HG03280 (cell line): ENCODE measurements around the gene ZNF625.
"Not testable (repeated sequence)": the region's sequence is repeated elsewhere in the genome, so short reads cannot be mapped to it uniquely, and the experiment has no call there.

Source experiments
- ATAC-seq: cut with Tn5 transposase; IDR thresholded peaks from one replicate; pipeline ENCODE4 v1.9.1; 2021; ENCODE audit warnings: mild to moderate bottlenecking, moderate library complexity; ENCODE audit not compliant: unreplicated experiment

ZNF625 gene

GRCh38 chr19:12139269-12139668, 17.3 kb downstream of the ZNF625 start:
- ATAC-seq, result no peak

GRCh38 chr19:12137221-12137940, 19.2 kb downstream of the ZNF625 start:
- no peak for ATAC-seq

GRCh38 chr19:12133069-12133468, 23.5 kb downstream of the ZNF625 start:
- ATAC-seq, result no peak

- ATAC-seq, result no peak
These were observed 29.8 kb downstream of the ZNF625 start for GRCh38 chr19:12126707-12127106.

- ATAC-seq, result no peak
These were observed 39.1 kb downstream of the ZNF625 start for GRCh38 chr19:12117201-12117970.

GRCh38 chr19:12113121-12113520, 43.4 kb downstream of the ZNF625 start:
- ATAC-seq, result no peak

- ATAC-seq, result no peak
These were observed 43.8 kb downstream of the ZNF625 start for GRCh38 chr19:12112701-12113100.

- ATAC-seq, result no peak
These were observed 44.4 kb downstream of the ZNF625 start for GRCh38 chr19:12111943-12112637.

GRCh38 chr19:12111176-12111575, 45.4 kb downstream of the ZNF625 start:
- ATAC-seq, result no peak

- not testable (repeated sequence) for ATAC-seq
These were observed 52.6 kb downstream of the ZNF625 start for GRCh38 chr19:12103909-12104308.

GRCh38 chr19:12098040-12098439, 58.5 kb downstream of the ZNF625 start:
- ATAC-seq, result no peak

GRCh38 chr19:12095111-12095790, 61.3 kb downstream of the ZNF625 start:
- no peak for ATAC-seq
